Body of pancreas (tissue), 4 donors: ENCODE data around the gene GSG1L.

ENCODE experiments used
- POLR2A ChIP-seq, 3 donors: fragments of 450-650 bp; IDR thresholded peaks; one replicate each; pipeline ENCODE4 v1.6.1; 2016; ENCODE audit warnings: antibody characterized with exemption in 3 of 3, mild to moderate bottlenecking in 2 of 3
- TF ChIP-seq, protein P1 (sequence below), 7 experiments: fragments of 450-650 bp in 4 of 7; fragments of 200-600 bp in 3 of 7; sonication (generic) in 3 of 7; IDR thresholded peaks; one replicate each; pipeline ENCODE4 v1.5.1; 2016 to 2019; ENCODE audit warnings: antibody characterized with exemption in 7 of 7

DNA sequence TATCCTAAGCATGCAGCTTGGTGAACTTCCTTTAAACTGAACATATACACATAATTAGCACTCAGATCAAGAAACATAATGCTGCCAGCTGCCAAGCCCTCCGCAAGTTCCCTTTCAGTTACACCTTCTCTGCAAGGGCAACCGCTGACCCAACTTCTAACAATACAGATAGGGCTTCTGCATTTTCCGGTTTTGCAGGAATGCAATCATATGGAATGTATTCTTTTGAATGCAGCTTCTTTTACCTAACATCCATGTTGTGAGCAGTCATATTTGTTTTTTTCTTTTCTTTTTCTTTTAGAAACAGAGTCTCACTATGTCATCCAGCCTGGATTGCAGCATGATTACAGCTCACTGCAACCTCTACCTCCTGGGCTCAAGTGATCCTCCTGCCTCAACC is 110.7 kb downstream of the GSG1L start:
- TF ChIP-seq, protein P1, sequence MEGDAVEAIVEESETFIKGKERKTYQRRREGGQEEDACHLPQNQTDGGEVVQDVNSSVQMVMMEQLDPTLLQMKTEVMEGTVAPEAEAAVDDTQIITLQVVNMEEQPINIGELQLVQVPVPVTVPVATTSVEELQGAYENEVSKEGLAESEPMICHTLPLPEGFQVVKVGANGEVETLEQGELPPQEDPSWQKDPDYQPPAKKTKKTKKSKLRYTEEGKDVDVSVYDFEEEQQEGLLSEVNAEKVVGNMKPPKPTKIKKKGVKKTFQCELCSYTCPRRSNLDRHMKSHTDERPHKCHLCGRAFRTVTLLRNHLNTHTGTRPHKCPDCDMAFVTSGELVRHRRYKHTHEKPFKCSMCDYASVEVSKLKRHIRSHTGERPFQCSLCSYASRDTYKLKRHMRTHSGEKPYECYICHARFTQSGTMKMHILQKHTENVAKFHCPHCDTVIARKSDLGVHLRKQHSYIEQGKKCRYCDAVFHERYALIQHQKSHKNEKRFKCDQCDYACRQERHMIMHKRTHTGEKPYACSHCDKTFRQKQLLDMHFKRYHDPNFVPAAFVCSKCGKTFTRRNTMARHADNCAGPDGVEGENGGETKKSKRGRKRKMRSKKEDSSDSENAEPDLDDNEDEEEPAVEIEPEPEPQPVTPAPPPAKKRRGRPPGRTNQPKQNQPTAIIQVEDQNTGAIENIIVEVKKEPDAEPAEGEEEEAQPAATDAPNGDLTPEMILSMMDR (IDR thresholded peaks at IDR 0.05), result no peak
- TF ChIP-seq POLR2A (IDR thresholded peaks at IDR 0.05), result no peak
